Lower leg skin (tissue), 4 donors: ENCODE results near the gene FAM53B. TPM values are rescaled to one million over a fixed set of nuclear protein-coding genes. Genes with fewer than 3 reads are reported as not detected.

ENCODE experiments used
- DNase-seq, 2 donors: peaks; one replicate each; pipeline ENCODE4 v3.0.0-alpha.2; 2019; ENCODE audit warnings: low spot score in 2 of 2
- H3K4me3 ChIP-seq: fragments of 200-600 bp; sonication (generic); 2 replicates; pipeline ENCODE4 v1.5.1; 2017; ENCODE audit warnings: mild to moderate bottlenecking, low read depth; ENCODE audit not compliant: poor library complexity, severe bottlenecking
- POLR2A ChIP-seq, 2 donors: fragments of 450-650 bp; IDR thresholded peaks; one replicate each; pipeline ENCODE4 v1.6.1; 2016 to 2017; ENCODE audit warnings: antibody characterized with exemption in 2 of 2, mild to moderate bottlenecking in 1 of 2, moderate library complexity in 1 of 2
- WGBS, 2 donors: methylation state at CpG; one replicate each; pipeline ENCODE4 v1.1.5; 2018; 5-methylcytosine and 5-hydroxymethylcytosine counted together
- intact Hi-C: fragments of 100-400 bp; cut with DNase I; formaldehyde crosslinking; loops from one replicate; pipeline ENCODE4 v1.15.0; 2023; ENCODE audit warnings: low total_unique reads
- total RNA-seq, 4 donors: library from RNA; depleted of rRNA; stranded (reverse); fragments of >200 nt; gene quantifications; one replicate each; pipeline ENCODE4 v1.1.0, GENCODE V29; 2016
- TF ChIP-seq, protein P1 (sequence below), 3 donors: fragments of 450-650 bp; IDR thresholded peaks; one replicate each; pipeline ENCODE4 v1.5.1; 2016; ENCODE audit warnings: antibody characterized with exemption in 3 of 3, mild to moderate bottlenecking in 3 of 3, moderate library complexity in 2 of 3

Gene FAM53B
- total RNA-seq, 4 donors from 2014 or later: 41.5 to 69.1 (median 58.2) TPM

GRCh38 chr10:124688386-124688785 lies 55.8 kb downstream of the FAM53B start:
- DNase-seq: no peak
- WGBS, 2 donors: 92 to 96% methylated on average over 6 of the region's 6 CpGs
- no peak for TF ChIP-seq POLR2A (IDR thresholded peaks at IDR 0.05)
- TF ChIP-seq, protein P1, sequence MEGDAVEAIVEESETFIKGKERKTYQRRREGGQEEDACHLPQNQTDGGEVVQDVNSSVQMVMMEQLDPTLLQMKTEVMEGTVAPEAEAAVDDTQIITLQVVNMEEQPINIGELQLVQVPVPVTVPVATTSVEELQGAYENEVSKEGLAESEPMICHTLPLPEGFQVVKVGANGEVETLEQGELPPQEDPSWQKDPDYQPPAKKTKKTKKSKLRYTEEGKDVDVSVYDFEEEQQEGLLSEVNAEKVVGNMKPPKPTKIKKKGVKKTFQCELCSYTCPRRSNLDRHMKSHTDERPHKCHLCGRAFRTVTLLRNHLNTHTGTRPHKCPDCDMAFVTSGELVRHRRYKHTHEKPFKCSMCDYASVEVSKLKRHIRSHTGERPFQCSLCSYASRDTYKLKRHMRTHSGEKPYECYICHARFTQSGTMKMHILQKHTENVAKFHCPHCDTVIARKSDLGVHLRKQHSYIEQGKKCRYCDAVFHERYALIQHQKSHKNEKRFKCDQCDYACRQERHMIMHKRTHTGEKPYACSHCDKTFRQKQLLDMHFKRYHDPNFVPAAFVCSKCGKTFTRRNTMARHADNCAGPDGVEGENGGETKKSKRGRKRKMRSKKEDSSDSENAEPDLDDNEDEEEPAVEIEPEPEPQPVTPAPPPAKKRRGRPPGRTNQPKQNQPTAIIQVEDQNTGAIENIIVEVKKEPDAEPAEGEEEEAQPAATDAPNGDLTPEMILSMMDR (IDR thresholded peaks at IDR 0.05): no peak
- no peak overlapping the region for H3K4me3 ChIP-seq
- intact Hi-C loops: no loop called here

- intact Hi-C loops: no loop called here
- TF ChIP-seq, protein P1 (IDR thresholded peaks at IDR 0.05): no peak
- no peak for TF ChIP-seq POLR2A (IDR thresholded peaks at IDR 0.05)
- no peak overlapping the region for H3K4me3 ChIP-seq
- DNase-seq: peak in 1 of 2 donors; percentile 66
- WGBS, 2 donors: 71 to 75% methylated on average over 12 of the region's 12 CpGs
Measured at GRCh38 chr10:124686707-124687376, 57.3 kb downstream of the FAM53B start.

GRCh38 chr10:124685261-124685660 lies 58.9 kb downstream of the FAM53B start:
- WGBS, 2 donors: 60 to 62% methylated on average over 12 of the region's 12 CpGs
- no peak for DNase-seq

GRCh38 chr10:124683814-124684213 lies 60.4 kb downstream of the FAM53B start:
- intact Hi-C loops: no loop called here
- 61 to 73% methylated on average over 5 of the region's 5 CpGs for WGBS, 2 donors
- no peak for TF ChIP-seq POLR2A (IDR thresholded peaks at IDR 0.05)
- TF ChIP-seq, protein P1 (IDR thresholded peaks at IDR 0.05): no peak
- H3K4me3 ChIP-seq: no peak overlapping the region
- no peak for DNase-seq

More at GRCh38 chr10:124685261-124685660, 58.9 kb downstream of the FAM53B start:
- no peak overlapping the region for H3K4me3 ChIP-seq
- TF ChIP-seq POLR2A (IDR thresholded peaks at IDR 0.05): no peak
- TF ChIP-seq, protein P1 (IDR thresholded peaks at IDR 0.05): no peak
- intact Hi-C loops: no loop called here

GRCh38 chr10:124681626-124682552 lies 62.3 kb downstream of the FAM53B start:
- TF ChIP-seq POLR2A (IDR thresholded peaks at IDR 0.05): no peak
- TF ChIP-seq, protein P1 (IDR thresholded peaks at IDR 0.05): no peak
- WGBS, 2 donors: 92 to 94% methylated on average over 29 to 35 of the region's 36 CpGs
- DNase-seq: no peak
- no peak overlapping the region for H3K4me3 ChIP-seq
- intact Hi-C loops: no loop called here
